ENCODE results near the gene LRP1-AS.
A peak's percentile ranks its signal among the peaks of the same experiment; 100 is the strongest.

GRCh38 chr12:57110104-57111030 is 37.1 kb downstream of the LRP1-AS start:
- TF ChIP-seq POLR2A (IDR thresholded peaks at IDR 0.05; ENCODE audit: low read depth) (no peak), CTCF (IDR thresholded peaks at IDR 0.05) (no peak), POLR2AphosphoS5 (IDR thresholded peaks at IDR 0.05) (peak; percentile 54 to 64)
